ENCODE measurements around the gene CAMTA2. TPM values are rescaled to one million over a fixed set of nuclear protein-coding genes. Genes with fewer than 3 reads are reported as not detected.
A peak's percentile ranks its signal among the peaks of the same experiment; 100 is the strongest.

Gene CAMTA2
- total and polyA plus RNA-seq, 9 of the 15 experiments (the other 6 are each of a cell fraction or from before 2014, with no cell fraction given), result 0.24 to 25.1 (median 6.3) TPM

- peaks cover 11 to 34% of the 10 kb centered on the region in 2 experiments; a peak in 3 of 5 replicates for H3K4me1 ChIP-seq (replicated peaks in 1 of 2; ENCODE audit: control insufficient read depth in 2 of 2, insufficient read depth in 2 of 2, low read length in 2 of 2)
- CTCF ChIA-PET (ENCODE audit: low intra/inter-chr PET ratio), result no interaction called here
- FAIRE-seq (no peak), ATAC-seq (peak; percentile 18), DNase-seq (ENCODE audit: extremely low read depth in 1 of 4, low spot score in 3 of 4) (no peak)
- in situ Hi-C loops (cut with MboI), result no loop called here
- H2AFZ ChIP-seq (ENCODE audit: low read depth, low read length), result peak overlapping the region; percentile 66; the same call in 1 of the 2 replicates
- intact Hi-C loops (cut with micrococcal nuclease), result no loop called here
- H3K9me3 ChIP-seq (replicated peaks; ENCODE audit: control insufficient read depth, insufficient read depth, low read depth, low read length), result no peaks in the 10 kb centered on the region
- H3K79me2 ChIP-seq (ENCODE audit: control insufficient read depth, insufficient read depth, low read length), result peaks cover 16% of the 10 kb centered on the region
- no TSS peak for BruUV-seq (replicated peaks)
- WGBS (ENCODE audit: insufficient coverage, low coverage, missing lambda C conversion rate), result 0% methylated on average over 5 of the region's 55 CpGs
- H3K27ac ChIP-seq (ENCODE audit: extremely low read depth, low read depth, low read length), result peak overlapping the region; percentile 67
- peak overlapping the region; percentile 83 for H3K4me2 ChIP-seq (ENCODE audit: insufficient read depth, low read length)
- H3K27me3 ChIP-seq (ENCODE audit: control insufficient read depth in 2 of 2, insufficient read depth in 2 of 2, low read length in 2 of 2), result no peaks in the 10 kb centered on the region
- H3K9me1 ChIP-seq (ENCODE audit: control insufficient read depth, insufficient read depth, low read length), result peaks cover 2% of the 10 kb centered on the region
- peaks cover 27% of the 10 kb centered on the region; the same call in 2 of the 3 replicates for H3K36me3 ChIP-seq (ENCODE audit: control insufficient read depth, insufficient read depth, low read length)
- peak overlapping the region; percentile 68 to 95; a peak in 3 of 4 replicates for H3K9ac ChIP-seq (ENCODE audit: insufficient read depth in 1 of 2, low read depth in 2 of 2, low read length in 2 of 2)
- H4K20me1 ChIP-seq (replicated peaks; ENCODE audit: control insufficient read depth, insufficient read depth, low read length), result no peaks in the 10 kb centered on the region
- POLR2A ChIA-PET, result interaction anchor here (0.6 to 1.3 kb wide), 3 partner anchors 10 to 63 kb away, joined by 3 to 13 read pairs (median 4); no protein-coding TSS in a partner anchor
- H3K4me3 ChIP-seq, result peak overlapping the region; percentile 74
- TF ChIP-seq FOXK1 (CRISPR knock-in tag; IDR thresholded peaks at IDR 0.05; ENCODE audit: borderline replicate concordance) (no peak), ZNF41 (CRISPR knock-in tag; conservative IDR thresholded peaks at IDR 0.05) (no peak), IRF2 (CRISPR knock-in tag; IDR thresholded peaks at IDR 0.05) (no peak), SIN3B (IDR thresholded peaks at IDR 0.05; ENCODE audit: low read depth) (0 out of 2 replicates have a peak, but pooled peaks have one; percentile 16), MYC (IDR thresholded peaks at IDR 0.05; ENCODE audit: low read depth, low read length) (no peak), MYC (CRISPR knock-in tag; IDR thresholded peaks at IDR 0.05; ENCODE audit: borderline replicate concordance, low read depth) (no peak), PKNOX1 (IDR thresholded peaks at IDR 0.05) (no peak), BCL6 (CRISPR knock-in tag; IDR thresholded peaks at IDR 0.05) (no peak), ZNF3 (CRISPR knock-in tag; IDR thresholded peaks at IDR 0.05) (no peak), CBX8 (IDR thresholded peaks at IDR 0.05; ENCODE audit: borderline replicate concordance, extremely low read depth, low read depth, low read length, poor library complexity, severe bottlenecking) (no peak), HNRNPK (IDR thresholded peaks at IDR 0.05; ENCODE audit: low read depth, low read length, poor library complexity, severe bottlenecking) (no peak), KLF13 (tag; IDR thresholded peaks at IDR 0.05; ENCODE audit: borderline replicate concordance, low read depth) (no peak), GTF2F1 (IDR thresholded peaks at IDR 0.05; ENCODE audit: low read depth, low read length) (no peak), PHF20 (IDR thresholded peaks at IDR 0.05; ENCODE audit: partially characterized antibody) (no peak), GABPB1 (CRISPR knock-in tag; IDR thresholded peaks at IDR 0.05) (no peak), ZBTB5 (IDR thresholded peaks at IDR 0.05) (no peak), XRCC3 (IDR thresholded peaks at IDR 0.05) (no peak), RBM25 (IDR thresholded peaks at IDR 0.05; ENCODE audit: low read depth, low read length, severe bottlenecking) (no peak), EWSR1 (IDR thresholded peaks at IDR 0.05; ENCODE audit: borderline replicate concordance, low read depth, partially characterized antibody) (no peak)
Observed at GRCh38 chr17:4998027-4998731, 10.7 kb upstream of the CAMTA2 start.
